GM19372 (cell line): ENCODE results near the gene TFAP2D.
A peak's percentile ranks its signal among the peaks of the same experiment; 100 is the strongest.

Experiments
- ATAC-seq: cut with Tn5 transposase; IDR thresholded peaks from one replicate; pipeline ENCODE4 v1.9.1; 2021; ENCODE audit warnings: mild to moderate bottlenecking, low read depth, moderate library complexity; ENCODE audit not compliant: unreplicated experiment

The TFAP2D gene

GRCh38 chr6:50713226-50713625 lies at the start of gene TFAP2D:
TSS of gene TFAP2D (plus strand) at chr6:50713526. CDS start at chr6:50714056, 530 bp downstream.
- no peak for ATAC-seq

GRCh38 chr6:50663806-50664205 lies 49.5 kb upstream of the TFAP2D start:
- ATAC-seq: no peak

DNA sequence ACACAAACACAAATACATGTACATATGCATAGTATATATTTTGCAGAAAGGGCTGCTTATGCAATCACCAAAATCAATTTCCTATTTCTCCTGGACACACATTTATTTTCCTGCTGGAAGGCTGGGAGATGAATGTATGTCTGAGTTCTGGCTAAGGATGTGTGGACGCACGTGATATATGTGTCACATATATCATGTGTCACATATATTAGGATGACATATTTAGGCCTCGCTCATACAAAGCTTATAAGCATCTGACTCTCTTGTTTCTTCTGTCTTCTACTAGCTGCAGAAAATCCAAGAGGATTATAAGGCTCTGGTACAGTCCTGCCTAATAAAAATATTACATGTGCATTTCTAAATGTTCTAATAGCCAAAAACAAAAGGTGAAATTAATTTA lies 47.2 kb upstream of the TFAP2D start:
- no peak for ATAC-seq

- peak; percentile 82 for ATAC-seq
Measured at GRCh38 chr6:50681213-50681824, 32.0 kb upstream of the TFAP2D start.

- no peak for ATAC-seq
Measured at GRCh38 chr6:50689210-50689609, 24.1 kb upstream of the TFAP2D start.

DNA sequence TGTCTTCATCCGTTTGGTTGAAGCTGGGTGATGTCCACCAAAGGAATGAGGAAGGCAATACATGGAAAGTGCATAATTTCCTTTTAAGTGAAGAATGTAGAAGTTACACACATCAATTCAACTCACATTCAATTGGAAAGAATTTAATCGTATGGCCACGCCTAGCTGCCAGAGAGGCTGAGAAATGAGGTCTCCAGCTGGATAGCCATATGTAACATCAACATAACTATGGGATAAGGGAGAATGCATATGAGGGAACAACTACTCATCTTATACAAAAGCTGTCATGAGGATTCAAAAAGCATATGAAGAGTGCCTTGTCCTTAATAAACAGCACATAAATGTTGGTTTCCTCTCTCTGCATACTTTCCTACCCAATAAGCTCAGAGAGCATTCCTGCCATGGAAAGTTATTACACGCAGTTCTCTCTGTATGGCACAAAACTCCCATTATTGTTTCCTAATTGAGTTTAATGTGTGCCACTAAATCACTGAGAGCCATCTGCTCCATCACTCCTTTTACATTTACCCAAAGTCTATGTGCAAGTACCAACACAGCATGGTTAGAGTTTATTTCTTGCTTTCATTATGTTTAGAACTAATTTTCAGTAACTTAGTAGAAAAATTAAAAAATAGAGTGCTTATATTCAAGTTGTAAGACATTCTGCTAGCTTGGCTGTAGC lies 21.4 kb upstream of the TFAP2D start:
- ATAC-seq: no peak

DNA sequence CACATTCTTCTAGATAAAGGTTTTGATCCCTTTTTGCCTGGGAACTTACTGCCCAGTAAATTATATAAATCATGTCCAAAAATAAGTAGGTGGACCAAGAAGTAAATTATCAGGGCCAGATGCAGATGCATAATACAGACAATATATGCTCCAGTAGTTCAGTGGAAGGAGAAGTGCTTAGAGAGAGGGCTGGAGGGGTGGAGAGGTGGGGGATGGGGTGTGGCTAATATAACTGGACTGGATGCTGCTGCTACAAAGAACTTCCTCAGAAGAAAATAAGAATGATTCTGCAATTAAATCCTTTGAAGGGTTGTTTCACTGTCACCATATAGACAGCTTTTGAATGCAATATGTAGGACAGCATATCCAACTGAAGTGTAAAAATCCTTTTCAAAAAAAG lies 14.8 kb upstream of the TFAP2D start:
- ATAC-seq: no peak

GRCh38 chr6:50699051-50699775 lies 14.1 kb upstream of the TFAP2D start:
- ATAC-seq: no peak

DNA sequence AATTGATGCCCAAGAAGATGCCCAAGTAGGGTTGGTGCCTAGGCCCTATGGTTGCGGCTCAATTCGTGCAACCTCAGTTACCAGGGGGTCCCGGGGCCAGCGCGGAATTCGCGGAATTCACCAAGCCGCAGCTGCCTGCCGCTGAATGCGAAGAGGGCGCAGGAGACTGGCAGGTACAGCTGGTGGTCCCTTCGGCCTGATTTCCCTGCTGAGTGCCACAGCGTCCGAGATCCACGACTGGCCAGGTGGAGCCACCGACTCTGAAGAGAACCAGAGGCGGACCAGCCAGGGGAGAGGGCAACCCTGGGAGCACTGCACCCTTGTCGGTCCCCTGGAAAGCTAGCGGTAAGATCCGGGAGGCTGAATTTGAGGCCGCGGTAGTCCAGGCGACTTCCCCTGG lies 6.8 kb upstream of the TFAP2D start:
- no peak for ATAC-seq

GRCh38 chr6:50707191-50707590 lies 6.1 kb upstream of the TFAP2D start:
- ATAC-seq: no peak

- ATAC-seq: no peak
Measured at GRCh38 chr6:50707652-50708300, 5.5 kb upstream of the TFAP2D start.

GRCh38 chr6:50708664-50709365 lies 4.5 kb upstream of the TFAP2D start:
- no peak for ATAC-seq

DNA sequence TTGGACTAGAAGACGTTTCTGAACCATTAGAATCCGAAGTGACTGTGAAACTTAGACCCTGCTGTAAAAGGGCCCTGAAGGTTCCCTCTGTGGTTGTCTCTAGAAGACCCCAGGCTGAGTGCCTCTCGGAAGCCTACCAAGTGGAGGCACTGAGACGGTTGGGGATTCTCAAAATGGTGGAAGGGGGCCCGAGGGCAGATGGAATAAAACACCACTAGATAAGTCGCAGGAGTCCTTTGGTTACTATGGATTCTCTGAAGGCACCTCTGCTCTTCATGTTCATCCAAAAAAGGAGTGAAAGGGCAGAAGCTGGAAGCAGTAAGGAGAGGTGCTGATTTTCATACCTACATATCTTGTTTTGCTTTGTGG lies 4.0 kb upstream of the TFAP2D start:
- ATAC-seq: no peak

DNA sequence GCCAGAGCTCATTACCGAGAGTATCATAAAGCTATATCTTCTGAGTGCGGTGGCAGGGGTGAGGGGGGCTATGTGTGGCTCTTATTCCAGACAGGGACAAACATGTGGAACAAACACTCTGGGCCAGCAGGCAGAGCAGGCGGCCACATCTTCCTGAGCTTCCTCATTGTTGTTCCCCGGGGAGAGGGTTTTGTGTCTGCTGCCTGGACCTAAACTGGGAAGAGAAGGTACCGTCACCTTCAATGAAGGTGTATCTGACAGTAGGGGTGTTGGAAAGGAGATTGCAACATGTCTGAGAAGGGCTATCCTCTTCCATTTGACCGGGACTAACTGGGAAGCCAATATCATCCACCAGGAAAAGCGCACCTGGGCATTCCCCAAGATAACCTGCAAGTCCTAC lies 1.6 kb upstream of the TFAP2D start:
- no peak for ATAC-seq

DNA sequence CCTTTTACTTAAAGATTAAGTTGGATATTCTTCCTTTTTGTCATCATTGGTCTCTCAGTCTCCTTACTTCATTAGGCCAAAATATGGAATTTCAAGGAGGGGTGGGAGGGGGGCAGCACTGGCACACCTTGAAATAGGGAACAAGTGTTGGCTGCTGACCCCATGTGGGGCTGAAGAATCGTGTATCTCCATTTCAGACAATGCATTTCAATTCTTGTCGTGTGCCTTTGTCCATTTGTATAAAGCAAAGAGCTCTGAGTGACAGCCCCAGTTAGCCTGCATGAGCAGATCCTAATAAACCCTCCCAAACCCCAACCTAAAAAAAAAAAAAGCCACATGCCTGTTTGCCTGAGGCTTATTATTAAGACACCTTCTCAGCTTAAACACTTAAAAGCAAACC lies 1.0 kb upstream of the TFAP2D start:
- ATAC-seq: no peak

DNA sequence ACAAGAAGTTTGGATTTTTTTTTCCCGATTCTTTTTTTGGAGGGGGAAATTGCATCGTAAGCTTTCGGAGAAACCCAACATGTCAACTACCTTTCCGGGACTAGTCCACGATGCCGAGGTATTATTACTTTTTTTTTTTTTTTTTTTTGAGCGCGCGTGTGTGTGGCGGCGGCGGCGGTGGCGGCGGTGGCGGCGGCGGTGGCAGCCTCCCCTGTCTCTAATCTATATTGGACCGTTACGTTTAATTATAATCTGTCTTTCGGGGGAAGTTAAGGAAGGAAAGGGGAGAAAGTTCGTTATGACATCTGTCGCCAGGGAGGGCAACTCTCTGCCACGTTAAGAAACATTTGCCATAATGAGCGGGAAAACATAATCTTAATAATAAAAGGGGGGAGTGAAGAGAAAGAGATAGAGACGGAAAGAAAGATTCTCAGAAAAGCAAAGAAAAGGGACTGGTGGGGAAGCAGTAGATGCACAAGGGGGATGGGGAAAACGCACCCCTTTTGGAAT lies 706 bp downstream of the TFAP2D start:
- no peak for ATAC-seq

DNA sequence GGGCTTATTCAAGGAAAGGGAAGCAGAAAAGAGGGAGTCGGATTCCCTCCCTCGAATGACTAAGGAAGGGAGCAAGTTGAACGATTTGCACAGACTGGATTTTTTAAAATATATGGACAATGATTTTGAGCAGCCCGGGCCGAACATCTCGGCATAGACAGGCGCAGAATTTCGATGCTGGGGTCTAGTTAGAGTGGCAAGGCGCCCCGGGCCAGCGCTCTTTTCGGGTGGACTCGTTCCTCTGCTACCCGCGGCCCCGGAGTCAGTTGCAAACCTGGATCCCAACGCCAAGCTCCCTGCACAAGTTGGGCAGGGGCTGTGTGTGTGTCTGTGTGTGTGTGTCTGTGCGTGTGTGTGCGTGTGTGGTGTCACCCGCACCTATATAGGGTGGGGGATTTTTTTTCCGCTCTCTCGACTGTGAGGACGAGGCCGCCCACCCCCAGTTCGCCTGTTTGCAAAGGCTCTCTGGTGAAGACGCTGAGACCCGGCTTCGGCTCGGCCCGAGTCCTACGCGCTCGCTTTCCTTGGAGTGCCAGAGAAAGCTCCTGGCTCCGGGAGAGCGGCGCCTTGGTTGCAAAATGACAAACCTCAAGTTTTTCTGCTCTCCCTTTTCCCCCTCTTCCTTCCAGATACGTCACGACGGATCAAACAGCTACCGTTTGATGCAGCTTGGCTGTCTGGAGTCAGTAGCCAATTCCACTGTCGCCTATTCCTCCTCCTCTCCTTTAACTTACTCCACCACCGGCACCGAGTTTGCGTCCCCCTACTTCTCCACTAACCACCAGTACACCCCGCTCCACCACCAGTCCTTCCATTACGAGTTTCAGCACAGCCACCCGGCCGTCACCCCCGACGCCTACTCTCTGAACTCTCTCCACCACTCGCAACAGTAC lies 1.4 kb downstream of the TFAP2D start:
- ATAC-seq: no peak

DNA sequence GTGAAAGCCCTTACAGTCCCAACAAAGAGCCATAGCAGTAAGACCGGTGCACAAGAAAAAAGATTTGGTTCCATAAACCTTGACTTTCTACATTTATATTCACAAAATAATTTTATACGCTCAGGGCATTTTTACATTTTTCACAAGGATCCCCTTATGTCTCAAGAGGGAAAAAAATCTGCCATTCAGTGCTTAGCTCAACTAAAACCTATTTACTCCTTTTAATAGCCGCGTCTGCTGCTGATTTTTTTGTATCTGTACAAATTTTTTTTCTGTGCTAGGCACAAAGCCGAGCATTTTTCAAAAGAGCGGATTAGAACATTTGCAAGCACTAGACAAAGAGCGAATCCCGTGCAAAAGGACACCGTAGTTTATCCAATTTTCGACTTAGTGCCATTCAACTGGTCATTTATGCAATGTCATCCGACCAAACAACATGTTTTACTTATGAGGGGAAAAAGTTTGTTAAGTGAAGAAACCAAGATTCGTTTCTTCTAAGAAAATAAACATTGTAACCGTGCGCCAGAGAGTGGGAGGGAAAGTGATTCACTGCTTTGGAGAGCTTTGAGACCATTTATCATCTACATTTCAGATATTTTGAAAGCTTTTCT lies 3.7 kb downstream of the TFAP2D start:
- ATAC-seq: no peak
